Measurements from ENCODE around the gene MASP2.

The MASP2 gene

GRCh38 chr1:11026052-11026451 is 21.0 kb downstream of the MASP2 start:
- H3K36me3 ChIP-seq (replicated peaks; ENCODE audit: low read depth, low read length), result peaks cover 30% of the 10 kb centered on the region
- no peaks in the 10 kb centered on the region for H3K27me3 ChIP-seq (ENCODE audit: low read depth, low read length)
- H3K4me3 ChIP-seq (ENCODE audit: low read length), result no peak overlapping the region
- H3K9ac ChIP-seq (ENCODE audit: low read length), result no peak overlapping the region
- H3K9me3 ChIP-seq (ENCODE audit: insufficient read depth, low read length), result no peaks in the 10 kb centered on the region
- no peak overlapping the region for H2AFZ ChIP-seq (ENCODE audit: low read depth, low read length)
- no peak overlapping the region for H3K4me2 ChIP-seq (ENCODE audit: low read length)
- TF ChIP-seq, protein P1, sequence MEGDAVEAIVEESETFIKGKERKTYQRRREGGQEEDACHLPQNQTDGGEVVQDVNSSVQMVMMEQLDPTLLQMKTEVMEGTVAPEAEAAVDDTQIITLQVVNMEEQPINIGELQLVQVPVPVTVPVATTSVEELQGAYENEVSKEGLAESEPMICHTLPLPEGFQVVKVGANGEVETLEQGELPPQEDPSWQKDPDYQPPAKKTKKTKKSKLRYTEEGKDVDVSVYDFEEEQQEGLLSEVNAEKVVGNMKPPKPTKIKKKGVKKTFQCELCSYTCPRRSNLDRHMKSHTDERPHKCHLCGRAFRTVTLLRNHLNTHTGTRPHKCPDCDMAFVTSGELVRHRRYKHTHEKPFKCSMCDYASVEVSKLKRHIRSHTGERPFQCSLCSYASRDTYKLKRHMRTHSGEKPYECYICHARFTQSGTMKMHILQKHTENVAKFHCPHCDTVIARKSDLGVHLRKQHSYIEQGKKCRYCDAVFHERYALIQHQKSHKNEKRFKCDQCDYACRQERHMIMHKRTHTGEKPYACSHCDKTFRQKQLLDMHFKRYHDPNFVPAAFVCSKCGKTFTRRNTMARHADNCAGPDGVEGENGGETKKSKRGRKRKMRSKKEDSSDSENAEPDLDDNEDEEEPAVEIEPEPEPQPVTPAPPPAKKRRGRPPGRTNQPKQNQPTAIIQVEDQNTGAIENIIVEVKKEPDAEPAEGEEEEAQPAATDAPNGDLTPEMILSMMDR (IDR thresholded peaks at IDR 0.05; ENCODE audit: low read depth, low read length), result no peak
- no peak for TF ChIP-seq EZH2phosphoT487 (IDR thresholded peaks at IDR 0.05; ENCODE audit: low read depth)
- H3K79me2 ChIP-seq (ENCODE audit: low read length), result no peaks in the 10 kb centered on the region
- peaks cover 13% of the 10 kb centered on the region for H3K4me1 ChIP-seq (ENCODE audit: low read length)
- H3K27ac ChIP-seq (ENCODE audit: low read length), result no peak overlapping the region
- peaks cover 7% of the 10 kb centered on the region; the same call in 1 of the 2 replicates for H4K20me1 ChIP-seq (ENCODE audit: insufficient read depth, low read length)

- Histone ChIP-seq H4K20me1 (ENCODE audit: insufficient read depth, low read length) (peaks cover 7% of the 10 kb centered on the region; the same call in 1 of the 2 replicates), H3K4me1 (ENCODE audit: low read length) (peaks cover 13% of the 10 kb centered on the region), H3K9me3 (ENCODE audit: insufficient read depth, low read length) (no peaks in the 10 kb centered on the region), H3K79me2 (ENCODE audit: low read length) (no peaks in the 10 kb centered on the region), H3K27me3 (ENCODE audit: low read depth, low read length) (no peaks in the 10 kb centered on the region), H3K4me3 (ENCODE audit: low read length) (no peak overlapping the region), H3K9ac (ENCODE audit: low read length) (no peak overlapping the region), H3K4me2 (ENCODE audit: low read length) (no peak overlapping the region), H3K27ac (ENCODE audit: low read length) (no peak overlapping the region), H3K36me3 (replicated peaks; ENCODE audit: low read depth, low read length) (peaks cover 30% of the 10 kb centered on the region), H2AFZ (ENCODE audit: low read depth, low read length) (no peak overlapping the region)
- no peak for TF ChIP-seq EZH2phosphoT487 (IDR thresholded peaks at IDR 0.05; ENCODE audit: low read depth)
- TF ChIP-seq, protein P1 (IDR thresholded peaks at IDR 0.05; ENCODE audit: low read depth, low read length), result no peak
Measured at GRCh38 chr1:11025618-11026017, 21.4 kb downstream of the MASP2 start.

GRCh38 chr1:11024874-11025203 is 22.2 kb downstream of the MASP2 start:
- Histone ChIP-seq H3K79me2 (ENCODE audit: low read length) (no peaks in the 10 kb centered on the region), H4K20me1 (ENCODE audit: insufficient read depth, low read length) (peaks cover 7% of the 10 kb centered on the region; the same call in 1 of the 2 replicates), H3K27me3 (ENCODE audit: low read depth, low read length) (no peaks in the 10 kb centered on the region), H2AFZ (ENCODE audit: low read depth, low read length) (no peak overlapping the region), H3K27ac (ENCODE audit: low read length) (peak overlapping the region; percentile 28; the same call in 1 of the 2 replicates), H3K4me2 (ENCODE audit: low read length) (peak overlapping the region; percentile 26), H3K4me1 (ENCODE audit: low read length) (peaks cover 13% of the 10 kb centered on the region), H3K36me3 (replicated peaks; ENCODE audit: low read depth, low read length) (peaks cover 29% of the 10 kb centered on the region), H3K9ac (ENCODE audit: low read length) (no peak overlapping the region), H3K4me3 (ENCODE audit: low read length) (no peak overlapping the region), H3K9me3 (ENCODE audit: insufficient read depth, low read length) (no peaks in the 10 kb centered on the region)
- TF ChIP-seq, protein P1 (IDR thresholded peaks at IDR 0.05; ENCODE audit: low read depth, low read length), result no peak
- TF ChIP-seq EZH2phosphoT487 (IDR thresholded peaks at IDR 0.05; ENCODE audit: low read depth), result no peak

DNA sequence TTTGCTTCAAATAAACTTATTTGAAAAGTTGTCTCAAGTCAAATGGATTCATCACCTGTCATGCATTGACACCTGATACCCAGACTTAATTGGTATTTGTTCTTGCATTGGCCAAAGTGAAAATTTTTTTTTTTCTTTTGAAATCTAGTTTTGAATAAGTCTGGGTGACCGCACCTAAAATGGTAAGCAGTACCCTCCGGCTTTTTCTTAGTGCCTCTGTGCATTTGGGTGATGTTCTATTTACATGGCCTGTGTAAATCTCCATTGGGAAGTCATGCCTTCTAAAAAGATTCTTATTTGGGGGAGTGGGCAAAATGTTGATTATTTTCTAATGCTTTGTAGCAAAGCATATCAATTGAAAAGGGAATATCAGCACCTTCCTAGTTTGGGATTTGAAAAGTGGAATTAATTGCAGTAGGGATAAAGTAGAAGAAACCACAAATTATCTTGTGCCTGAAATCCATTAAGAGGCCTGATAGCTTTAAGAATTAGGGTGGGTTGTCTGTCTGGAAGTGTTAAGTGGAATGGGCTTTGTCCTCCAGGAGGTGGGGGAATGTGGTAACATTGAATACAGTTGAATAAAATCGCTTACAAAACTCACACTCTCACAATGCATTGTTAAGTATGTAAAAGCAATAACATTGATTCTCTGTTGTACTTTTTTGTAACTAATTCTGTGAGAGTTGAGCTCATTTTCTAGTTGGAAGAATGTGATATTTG is 22.7 kb downstream of the MASP2 start:
- Histone ChIP-seq H3K9me3 (ENCODE audit: insufficient read depth, low read length) (no peaks in the 10 kb centered on the region), H4K20me1 (ENCODE audit: insufficient read depth, low read length) (peaks cover 7% of the 10 kb centered on the region; the same call in 1 of the 2 replicates), H3K4me1 (ENCODE audit: low read length) (peaks cover 13% of the 10 kb centered on the region), H2AFZ (ENCODE audit: low read depth, low read length) (no peak overlapping the region), H3K79me2 (ENCODE audit: low read length) (no peaks in the 10 kb centered on the region), H3K4me3 (ENCODE audit: low read length) (no peak overlapping the region), H3K4me2 (ENCODE audit: low read length) (peak overlapping the region; percentile 26), H3K36me3 (replicated peaks; ENCODE audit: low read depth, low read length) (peaks cover 29% of the 10 kb centered on the region), H3K27me3 (ENCODE audit: low read depth, low read length) (no peaks in the 10 kb centered on the region), H3K9ac (ENCODE audit: low read length) (no peak overlapping the region), H3K27ac (ENCODE audit: low read length) (peak overlapping the region; percentile 28; the same call in 1 of the 2 replicates)
- no peak for TF ChIP-seq EZH2phosphoT487 (IDR thresholded peaks at IDR 0.05; ENCODE audit: low read depth)
- TF ChIP-seq, protein P1 (IDR thresholded peaks at IDR 0.05; ENCODE audit: low read depth, low read length), result no peak

Data from OCI-LY3 (cell line).